ENCODE data around the gene TEX52. TPM values are rescaled to one million over a fixed set of nuclear protein-coding genes. Genes with fewer than 3 reads are reported as not detected.

The TEX52 gene
- total and polyA plus RNA-seq, 2 experiments from 2014 or later, result not detected

GRCh38 chr12:2890388-2891239 lies 33.8 kb upstream of the TEX52 start, which contains the start of gene TULP3 (continued):
- no peak for TF ChIP-seq ZNF462 (CRISPR knock-in tag; IDR thresholded peaks at IDR 0.05)
- TF ChIP-seq ZNF331 (CRISPR knock-in tag; IDR thresholded peaks at IDR 0.05; ENCODE audit: low read depth), result no peak
- TF ChIP-seq EZH2phosphoT487 (IDR thresholded peaks at IDR 0.05; ENCODE audit: unreplicated experiment), result no peak

- no peak for DNase-seq (ENCODE audit: low spot score)
- Histone ChIP-seq H3K27ac (ENCODE audit: low read depth) (peak overlapping the region; percentile 90), H3K27me3 (ENCODE audit: insufficient read depth) (no peaks in the 10 kb centered on the region), H2AFZ (peak overlapping the region; percentile 96), H3K36me3 (ENCODE audit: insufficient read depth) (peaks cover 28% of the 10 kb centered on the region), H4K20me1 (replicated peaks; ENCODE audit: insufficient read depth) (peaks cover 25% of the 10 kb centered on the region; the same call in 1 of the 2 replicates), H3K4me3 (peak overlapping the region; percentile 90), H3K79me2 (replicated peaks; ENCODE audit: insufficient read depth) (peaks cover 25% of the 10 kb centered on the region), H3K4me1 (ENCODE audit: insufficient read depth) (peaks cover 4% of the 10 kb centered on the region), H3K4me2 (peak overlapping the region; percentile 90), H3K9me2 (ENCODE audit: insufficient read depth) (no peaks in the 10 kb centered on the region), H3F3A (replicated peaks; ENCODE audit: low read depth) (peaks cover 27% of the 10 kb centered on the region)
- peak overlapping the region; percentile 90 for H3K27ac Mint-ChIP-seq
- no peak for ATAC-seq
- peak overlapping the region; percentile 91 for H3K4me3 Mint-ChIP-seq
- H3K9me3 Mint-ChIP-seq, result peaks cover 3% of the 10 kb centered on the region; the same call in 1 of the 3 replicates
- H3K36me3 Mint-ChIP-seq (ENCODE audit: low read depth), result peaks cover 39% of the 10 kb centered on the region
- peaks cover 17% of the 10 kb centered on the region for H3K4me1 Mint-ChIP-seq
- peaks cover 22% of the 10 kb centered on the region for H3K27me3 Mint-ChIP-seq (ENCODE audit: insufficient read depth, low read depth, poor library complexity)
- no peak for TF ChIP-seq ZNF114 (CRISPR knock-in tag; IDR thresholded peaks at IDR 0.05)
- no peak for TF ChIP-seq ZNF331 (CRISPR knock-in tag; IDR thresholded peaks at IDR 0.05; ENCODE audit: low read depth)
- no peak for TF ChIP-seq REST (IDR thresholded peaks at IDR 0.05; ENCODE audit: unreplicated experiment)
- no peak for TF ChIP-seq EZH2 (IDR thresholded peaks at IDR 0.05; ENCODE audit: low read depth, unreplicated experiment)
- no peak for TF ChIP-seq CTCF (conservative IDR thresholded peaks at IDR 0.05; ENCODE audit: low read depth in 2 of 2)
- TF ChIP-seq POLR2AphosphoS5 (IDR thresholded peaks at IDR 0.05; ENCODE audit: low read depth), result no peak
- no peak for TF ChIP-seq CREB1 (CRISPR knock-in tag; IDR thresholded peaks at IDR 0.05; ENCODE audit: low read depth)
- no peak for TF ChIP-seq JUNB (IDR thresholded peaks at IDR 0.05; ENCODE audit: unreplicated experiment)
- no peak for TF ChIP-seq EZH2phosphoT487 (IDR thresholded peaks at IDR 0.05; ENCODE audit: unreplicated experiment)
- TF ChIP-seq NANOG (IDR thresholded peaks at IDR 0.05; ENCODE audit: borderline replicate concordance), result no peak
- no peak for TF ChIP-seq STAT1 (IDR thresholded peaks at IDR 0.05; ENCODE audit: unreplicated experiment)
These were observed 33.2 kb upstream of the TEX52 start for GRCh38 chr12:2890001-2890387.

Measured in GM23338 (cell line).